SK-N-MC (cell line): Measurements from ENCODE around the gene ASPSCR1.

ENCODE experiments used
- DNase-seq: peaks from one replicate; pipeline ENCODE4 v3.0.0-alpha.2; 2011; ENCODE audit warnings: low read depth, low spot score
- H3K27ac ChIP-seq: fragments of 200-600 bp; sonication (generic); 2 replicates; pipeline ENCODE4 v1.5.1; 2016; ENCODE audit warnings: mixed run types
- H3K36me3 ChIP-seq: fragments of 200-600 bp; sonication (generic); 2 replicates; pipeline ENCODE4 v1.6.1; 2017; ENCODE audit warnings: antibody characterized with exemption, low read length, mixed read lengths; ENCODE audit not compliant: insufficient read depth
- H3K4me3 ChIP-seq: fragments of 200-600 bp; sonication (generic); 2 replicates; pipeline ENCODE4 v1.5.1; 2016
- H3K9ac ChIP-seq: fragments of 200-600 bp; sonication (generic); 2 replicates; pipeline ENCODE4 v1.8.0; 2017; ENCODE audit warnings: mixed run types, mixed read lengths; ENCODE audit not compliant: insufficient read length
- H3K9me3 ChIP-seq: fragments of 200-600 bp; sonication (generic); 2 replicates; pipeline ENCODE4 v1.6.1; 2017; ENCODE audit warnings: low read depth, mild to moderate bottlenecking, antibody characterized with exemption, low read length, moderate library complexity, mixed read lengths
- EZH2 ChIP-seq: fragments of 200-600 bp; sonication (generic); IDR thresholded peaks from one replicate; pipeline ENCODE4 v1.6.1; 2017; ENCODE audit warnings: antibody characterized with exemption
- FOXP2 ChIP-seq: optimal IDR thresholded peaks from 2 replicates; pipeline ENCODE3; 2011; ENCODE audit warnings: mild to moderate bottlenecking, moderate library complexity; ENCODE audit not compliant: insufficient read depth; ENCODE audit errors: extremely low read length, control extremely low read depth
- POLR2AphosphoS5 ChIP-seq: IDR thresholded peaks from 2 replicates; pipeline ENCODE4 v1.6.1; 2012; ENCODE audit warnings: mild to moderate bottlenecking, low read depth, low read length, borderline replicate concordance

The ASPSCR1 gene

GRCh38 chr17:81957691-81958432 lies 19.6 kb upstream of the ASPSCR1 start:
- H3K36me3 ChIP-seq = no peaks in the 10 kb centered on the region
- H3K9ac ChIP-seq = no peak overlapping the region
- no peaks in the 10 kb centered on the region for H3K9me3 ChIP-seq
- TF ChIP-seq FOXP2 (no peak), POLR2AphosphoS5 (no peak), EZH2 (no peak)
- no peak overlapping the region for H3K4me3 ChIP-seq
- no peak overlapping the region for H3K27ac ChIP-seq
- no peak for DNase-seq

DNA sequence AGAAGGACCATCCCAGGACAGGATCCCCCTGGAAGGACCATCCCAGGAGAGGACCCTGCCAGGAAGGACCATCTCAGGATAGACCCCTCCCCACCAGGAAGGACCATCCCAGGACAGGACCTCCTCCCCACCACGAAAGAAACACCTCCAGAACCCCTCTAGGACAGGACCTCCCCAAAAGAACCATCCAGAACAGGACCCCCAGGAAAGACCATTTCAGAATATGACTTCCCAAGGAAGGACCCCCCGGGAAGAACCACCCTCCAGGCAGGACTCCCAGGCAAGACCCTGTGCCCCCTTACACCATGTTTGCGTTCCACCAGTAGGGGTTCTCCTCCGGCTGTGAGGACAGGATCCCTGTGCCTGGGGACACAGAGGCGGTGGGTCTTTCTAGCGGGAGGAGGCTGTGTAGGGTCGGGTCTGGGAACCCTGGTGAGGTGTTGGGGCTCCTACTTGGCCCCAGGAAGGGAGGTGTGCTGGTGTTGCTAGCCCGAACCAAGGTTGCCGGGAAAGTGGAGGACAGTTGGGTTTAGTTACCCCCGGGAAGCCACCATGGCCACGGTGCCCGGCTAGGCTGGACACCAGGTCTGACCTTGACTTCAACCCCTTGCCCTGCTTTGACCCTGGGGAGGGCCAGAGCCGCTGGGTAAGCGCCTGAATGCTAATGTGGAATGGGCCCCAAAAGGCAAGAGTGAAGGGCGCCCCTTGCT lies 18.6 kb upstream of the ASPSCR1 start:
- Histone ChIP-seq H3K27ac (no peak overlapping the region), H3K36me3 (no peaks in the 10 kb centered on the region), H3K9ac (no peak overlapping the region), H3K9me3 (no peaks in the 10 kb centered on the region), H3K4me3 (peak overlapping the region; percentile 75; the same call in 1 of the 2 replicates)
- TF ChIP-seq EZH2 = no peak
- no peak for TF ChIP-seq FOXP2
- no peak for TF ChIP-seq POLR2AphosphoS5
- DNase-seq = no peak

- peak overlapping the region; percentile 75 for H3K4me3 ChIP-seq
- no peaks in the 10 kb centered on the region for H3K36me3 ChIP-seq
- H3K27ac ChIP-seq = no peak overlapping the region
- no peak for TF ChIP-seq EZH2
- H3K9me3 ChIP-seq = no peaks in the 10 kb centered on the region
- DNase-seq = no peak
- H3K9ac ChIP-seq = no peak overlapping the region
Measured at GRCh38 chr17:81959362-81960129, 17.9 kb upstream of the ASPSCR1 start.

DNA sequence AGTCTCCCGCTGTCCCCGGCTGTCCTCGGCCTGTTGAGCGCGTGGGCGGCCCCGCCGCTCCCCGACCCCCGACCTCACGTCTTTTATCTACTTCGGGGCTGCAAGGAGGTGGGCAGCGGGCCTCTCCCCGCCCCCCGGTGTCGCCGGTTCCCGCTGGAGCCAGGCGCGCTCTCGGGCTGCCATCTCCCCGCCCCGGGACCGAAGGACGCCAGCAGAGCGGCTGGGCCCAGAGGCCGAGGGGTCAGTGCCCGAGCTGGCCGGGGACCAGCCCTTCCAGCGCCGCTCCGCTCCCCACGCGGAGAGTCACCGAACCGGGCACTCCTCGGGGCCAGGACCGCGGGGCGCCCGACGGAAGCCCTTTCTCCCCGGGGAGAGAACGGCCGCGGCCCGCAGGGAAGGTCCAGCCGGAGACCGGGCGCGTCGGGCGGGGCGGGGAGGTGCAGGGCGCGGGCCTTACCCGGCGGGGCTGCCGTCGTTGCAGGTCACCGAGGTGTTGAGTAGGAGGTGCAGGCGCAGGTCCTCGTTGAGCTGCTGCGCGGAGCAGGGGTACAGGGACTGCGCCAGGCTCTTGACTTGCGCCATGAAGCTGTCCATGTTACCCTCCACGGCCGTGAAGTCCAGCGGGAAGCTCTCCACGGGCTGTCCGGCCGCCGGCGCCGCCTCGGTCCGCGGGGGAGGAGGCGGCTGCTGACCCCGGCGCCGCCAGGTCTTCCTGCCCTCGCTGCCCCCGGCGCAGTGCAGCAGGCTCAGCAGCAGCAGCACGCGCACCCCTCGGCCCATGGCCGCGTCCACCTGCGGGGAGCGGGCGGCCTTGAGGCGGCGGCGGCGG lies 17.1 kb upstream of the ASPSCR1 start:
- DNase-seq = no peak
- TF ChIP-seq EZH2 (peak; percentile 46), POLR2AphosphoS5 (no peak)
- H3K9ac ChIP-seq = peak overlapping the region; percentile 26
- H3K4me3 ChIP-seq = peak overlapping the region; percentile 75
- H3K36me3 ChIP-seq = no peaks in the 10 kb centered on the region
- H3K27ac ChIP-seq = no peak overlapping the region
- H3K9me3 ChIP-seq = no peaks in the 10 kb centered on the region

DNA sequence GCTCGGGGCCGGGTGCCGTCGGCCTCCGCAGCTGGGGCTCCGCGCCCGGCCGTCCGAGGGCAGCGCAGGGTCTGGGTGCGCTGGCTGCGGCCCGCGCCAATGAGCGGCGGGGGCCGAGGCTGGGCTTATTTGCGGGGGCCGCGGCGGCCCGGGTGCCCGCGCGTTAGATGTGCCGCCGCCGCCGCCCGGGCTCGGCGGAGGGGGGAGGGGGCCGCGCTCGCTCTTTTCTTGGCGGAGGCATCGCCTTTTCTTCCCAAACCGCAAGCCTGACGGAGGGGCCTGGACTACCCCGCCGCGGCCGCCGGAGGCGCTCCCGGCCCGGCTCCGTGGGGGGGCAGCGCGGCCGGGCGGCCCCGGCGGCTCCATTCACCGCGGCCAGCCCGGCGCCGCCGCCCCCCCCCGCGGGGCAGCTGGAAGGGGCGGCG lies 16.3 kb upstream of the ASPSCR1 start, which contains the start of gene NOTUM:
NOTUM (minus strand) TSS at position 101 of the 425 bp plus-strand sequence. CDS start 278 bp downstream, outside the sequence.
- peak within 1 kb of the TSS; percentile 75 for H3K4me3 ChIP-seq
- no peak within 1 kb of the TSS for H3K27ac ChIP-seq
- no peaks in the 10 kb centered on the region for H3K36me3 ChIP-seq
- no peaks in the 10 kb centered on the region for H3K9me3 ChIP-seq
- no peak for DNase-seq
- no peak for TF ChIP-seq EZH2
- TF ChIP-seq FOXP2 = no peak
- TF ChIP-seq POLR2AphosphoS5 = no peak
- peak within 1 kb of the TSS; percentile 26 for H3K9ac ChIP-seq

- Histone ChIP-seq H3K27ac (no peak overlapping the region), H3K4me3 (no peak overlapping the region), H3K9ac (no peak overlapping the region), H3K9me3 (no peaks in the 10 kb centered on the region), H3K36me3 (no peaks in the 10 kb centered on the region)
- TF ChIP-seq POLR2AphosphoS5 (no peak), FOXP2 (no peak), EZH2 (no peak)
- no peak for DNase-seq
Measured at GRCh38 chr17:81961521-81962498, 15.6 kb upstream of the ASPSCR1 start.
